ELR (cell line): ENCODE measurements around the gene GGACT.
"Not testable (repeated sequence)": the region's sequence is repeated elsewhere in the genome, so short reads cannot be mapped to it uniquely, and the experiment has no call there.

Experiments used
- DNase-seq: peaks from one replicate; pipeline ENCODE4 v3.0.0-alpha.2; 2015; ENCODE audit warnings: low read depth

GGACT gene

GRCh38 chr13:100529666-100530377 is 58.8 kb downstream of the GGACT start:
- DNase-seq: no peak

- DNase-seq: no peak
Measured at GRCh38 chr13:100528820-100529219, 59.8 kb downstream of the GGACT start.

- DNase-seq: no peak
Measured at GRCh38 chr13:100528353-100528752, 60.2 kb downstream of the GGACT start.

GRCh38 chr13:100527644-100528043 is 60.9 kb downstream of the GGACT start:
- no peak for DNase-seq

GRCh38 chr13:100526318-100527000 is 62.1 kb downstream of the GGACT start:
- DNase-seq: no peak

GRCh38 chr13:100525453-100526317 is 62.9 kb downstream of the GGACT start:
- no peak for DNase-seq

GRCh38 chr13:100524688-100525087 is 63.9 kb downstream of the GGACT start:
- DNase-seq: not testable (repeated sequence)

GRCh38 chr13:100523981-100524386 is 64.6 kb downstream of the GGACT start:
- DNase-seq: no peak

- no peak for DNase-seq
Measured at GRCh38 chr13:100523411-100523810, 65.2 kb downstream of the GGACT start.

- no peak for DNase-seq
Measured at GRCh38 chr13:100522618-100523309, 65.8 kb downstream of the GGACT start.

GRCh38 chr13:100521851-100522617 is 66.6 kb downstream of the GGACT start:
- no peak for DNase-seq

- DNase-seq: no peak
Measured at GRCh38 chr13:100520936-100521850, 67.4 kb downstream of the GGACT start.

- no peak for DNase-seq
Measured at GRCh38 chr13:100519626-100520025, 69.0 kb downstream of the GGACT start.

GRCh38 chr13:100518394-100519062 is 70.1 kb downstream of the GGACT start:
- DNase-seq: no peak

GRCh38 chr13:100517728-100518127 is 70.9 kb downstream of the GGACT start:
- no peak for DNase-seq

- no peak for DNase-seq
Measured at GRCh38 chr13:100517135-100517534, 71.5 kb downstream of the GGACT start.

- no peak for DNase-seq
Measured at GRCh38 chr13:100515410-100515800, 73.2 kb downstream of the GGACT start.

- peak; percentile 77 for DNase-seq
Measured at GRCh38 chr13:100514788-100515409, 73.7 kb downstream of the GGACT start.

- DNase-seq: no peak
Measured at GRCh38 chr13:100513987-100514670, 74.5 kb downstream of the GGACT start.
